HepG2 (cell line): ENCODE measurements around the gene RAB2B. TPM values are rescaled to one million over a fixed set of nuclear protein-coding genes. Genes with fewer than 3 reads are reported as not detected.

Experiments used
- BORCS8-MEF2B ChIP-seq: sonication (generic); formaldehyde crosslinking; IDR thresholded peaks from 2 replicates; pipeline ENCODE4 v1.8.0; 2022; ENCODE audit warnings: mild to moderate bottlenecking, missing genetic modification reagents
- FOXP4 ChIP-seq: sonication (generic); formaldehyde crosslinking; IDR thresholded peaks from 2 replicates; pipeline ENCODE4 v1.4.0; 2020; ENCODE audit warnings: missing genetic modification reagents
- PBX3 ChIP-seq: sonication (generic); formaldehyde crosslinking; IDR thresholded peaks from 2 replicates; pipeline ENCODE4 v1.8.1; 2023; ENCODE audit warnings: missing genetic modification reagents, inconsistent platforms, borderline replicate concordance
- PRDM4 ChIP-seq: sonication (generic); formaldehyde crosslinking; IDR thresholded peaks from 2 replicates; pipeline ENCODE4 v1.9.0; 2021; ENCODE audit warnings: missing genetic modification reagents, borderline replicate concordance
- ZGPAT ChIP-seq: IDR thresholded peaks from 2 replicates; pipeline ENCODE4 v1.6.1; 2016; ENCODE audit warnings: mild to moderate bottlenecking
- ZNF260 ChIP-seq: sonication (generic); formaldehyde crosslinking; IDR thresholded peaks from 2 replicates; pipeline ENCODE4 v1.4.0; 2020; ENCODE audit warnings: missing genetic modification reagents, low read depth, mild to moderate bottlenecking, borderline replicate concordance
- ZNF883 ChIP-seq: sonication (generic); formaldehyde crosslinking; IDR thresholded peaks from 2 replicates; pipeline ENCODE4 v1.5.1; 2020; ENCODE audit warnings: mild to moderate bottlenecking, missing genetic modification reagents; ENCODE audit errors: not compliant biosample characterization
- polyA plus RNA-seq, 8 experiments: library from polyadenylated mRNA; depleted of rRNA in 3 of 8; stranded (reverse) in 7 of 8; unstranded in 1 of 8; fragments of >200 nt; fragmentation: Illumina TruSeq in 4 of 8; extraction: Trizol in 4 of 8; gene quantifications; 2 replicates each; pipeline versions ENCODE4 v1.2.1 to v1.2.3, GENCODE V29; 2011 to 2016; ENCODE audit warnings: low read depth in 4 of 8, missing spikeins in 1 of 8, mixed read lengths in 1 of 8; ENCODE audit not compliant: insufficient read depth in 1 of 8
- total RNA-seq, 5 experiments: library from RNA; depleted of rRNA; stranded (reverse); fragments of >200 nt; fragmentation: Illumina TruSeq; extraction: Trizol; gene quantifications; 2 replicates each; pipeline ENCODE4 v1.2.3, GENCODE V29; 2016; ENCODE audit warnings: low read depth in 1 of 5
- TF ChIP-seq, protein P1 (sequence below): sonication (generic); formaldehyde crosslinking; IDR thresholded peaks from 2 replicates; pipeline ENCODE4 v1.4.0; 2020; ENCODE audit warnings: missing genetic modification reagents
- TF ChIP-seq, protein P2 (sequence below): sonication (generic); formaldehyde crosslinking; IDR thresholded peaks from 2 replicates; pipeline ENCODE4 v1.4.0; 2020; ENCODE audit warnings: missing genetic modification reagents
- TF ChIP-seq, protein P3 (sequence below): sonication (generic); formaldehyde crosslinking; IDR thresholded peaks from 2 replicates; pipeline ENCODE4 v1.5.1; 2020; ENCODE audit warnings: missing genetic modification reagents, mild to moderate bottlenecking, borderline replicate concordance

RAB2B gene
- total and polyA plus RNA-seq, 2 of the 13 experiments (the other 11 are each of a cell fraction or from before 2014, with no cell fraction given): 36.0 to 60.6 TPM

GRCh38 chr14:21525962-21526671, 49.4 kb upstream of the RAB2B start, which contains the start of gene SALL2 (continued):
- TF ChIP-seq PBX3 (CRISPR knock-in tag) (no peak), ZNF883 (CRISPR knock-in tag) (peak; percentile 51), ZNF260 (CRISPR knock-in tag) (no peak), BORCS8-MEF2B (peak; percentile 32; the same call in 1 of the 2 replicates), FOXP4 (CRISPR knock-in tag) (peak; percentile 56; the same call in 1 of the 2 replicates), PRDM4 (no peak), ZGPAT (CRISPR knock-in tag) (peak; percentile 27; the same call in 1 of the 2 replicates)
- TF ChIP-seq, protein P1, sequence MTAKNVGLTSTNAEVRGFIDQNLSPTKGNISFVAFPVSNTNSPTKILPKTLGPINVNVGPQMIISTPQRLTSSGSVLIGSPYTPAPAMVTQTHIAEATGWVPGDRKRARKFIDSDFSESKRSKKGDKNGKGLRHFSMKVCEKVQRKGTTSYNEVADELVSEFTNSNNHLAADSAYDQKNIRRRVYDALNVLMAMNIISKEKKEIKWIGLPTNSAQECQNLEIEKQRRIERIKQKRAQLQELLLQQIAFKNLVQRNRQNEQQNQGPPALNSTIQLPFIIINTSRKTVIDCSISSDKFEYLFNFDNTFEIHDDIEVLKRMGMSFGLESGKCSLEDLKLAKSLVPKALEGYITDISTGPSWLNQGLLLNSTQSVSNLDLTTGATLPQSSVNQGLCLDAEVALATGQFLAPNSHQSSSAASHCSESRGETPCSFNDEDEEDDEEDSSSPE (CRISPR knock-in tag): peak; percentile 60
- TF ChIP-seq, protein P2, sequence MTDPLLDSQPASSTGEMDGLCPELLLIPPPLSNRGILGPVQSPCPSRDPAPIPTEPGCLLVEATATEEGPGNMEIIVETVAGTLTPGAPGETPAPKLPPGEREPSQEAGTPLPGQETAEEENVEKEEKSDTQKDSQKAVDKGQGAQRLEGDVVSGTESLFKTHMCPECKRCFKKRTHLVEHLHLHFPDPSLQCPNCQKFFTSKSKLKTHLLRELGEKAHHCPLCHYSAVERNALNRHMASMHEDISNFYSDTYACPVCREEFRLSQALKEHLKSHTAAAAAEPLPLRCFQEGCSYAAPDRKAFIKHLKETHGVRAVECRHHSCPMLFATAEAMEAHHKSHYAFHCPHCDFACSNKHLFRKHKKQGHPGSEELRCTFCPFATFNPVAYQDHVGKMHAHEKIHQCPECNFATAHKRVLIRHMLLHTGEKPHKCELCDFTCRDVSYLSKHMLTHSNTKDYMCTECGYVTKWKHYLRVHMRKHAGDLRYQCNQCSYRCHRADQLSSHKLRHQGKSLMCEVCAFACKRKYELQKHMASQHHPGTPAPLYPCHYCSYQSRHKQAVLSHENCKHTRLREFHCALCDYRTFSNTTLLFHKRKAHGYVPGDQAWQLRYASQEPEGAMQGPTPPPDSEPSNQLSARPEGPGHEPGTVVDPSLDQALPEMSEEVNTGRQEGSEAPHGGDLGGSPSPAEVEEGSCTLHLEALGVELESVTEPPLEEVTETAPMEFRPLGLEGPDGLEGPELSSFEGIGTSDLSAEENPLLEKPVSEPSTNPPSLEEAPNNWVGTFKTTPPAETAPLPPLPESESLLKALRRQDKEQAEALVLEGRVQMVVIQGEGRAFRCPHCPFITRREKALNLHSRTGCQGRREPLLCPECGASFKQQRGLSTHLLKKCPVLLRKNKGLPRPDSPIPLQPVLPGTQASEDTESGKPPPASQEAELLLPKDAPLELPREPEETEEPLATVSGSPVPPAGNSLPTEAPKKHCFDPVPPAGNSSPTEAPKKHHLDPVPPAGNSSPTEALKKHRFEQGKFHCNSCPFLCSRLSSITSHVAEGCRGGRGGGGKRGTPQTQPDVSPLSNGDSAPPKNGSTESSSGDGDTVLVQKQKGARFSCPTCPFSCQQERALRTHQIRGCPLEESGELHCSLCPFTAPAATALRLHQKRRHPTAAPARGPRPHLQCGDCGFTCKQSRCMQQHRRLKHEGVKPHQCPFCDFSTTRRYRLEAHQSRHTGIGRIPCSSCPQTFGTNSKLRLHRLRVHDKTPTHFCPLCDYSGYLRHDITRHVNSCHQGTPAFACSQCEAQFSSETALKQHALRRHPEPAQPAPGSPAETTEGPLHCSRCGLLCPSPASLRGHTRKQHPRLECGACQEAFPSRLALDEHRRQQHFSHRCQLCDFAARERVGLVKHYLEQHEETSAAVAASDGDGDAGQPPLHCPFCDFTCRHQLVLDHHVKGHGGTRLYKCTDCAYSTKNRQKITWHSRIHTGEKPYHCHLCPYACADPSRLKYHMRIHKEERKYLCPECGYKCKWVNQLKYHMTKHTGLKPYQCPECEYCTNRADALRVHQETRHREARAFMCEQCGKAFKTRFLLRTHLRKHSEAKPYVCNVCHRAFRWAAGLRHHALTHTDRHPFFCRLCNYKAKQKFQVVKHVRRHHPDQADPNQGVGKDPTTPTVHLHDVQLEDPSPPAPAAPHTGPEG: no peak
- TF ChIP-seq, protein P3, sequence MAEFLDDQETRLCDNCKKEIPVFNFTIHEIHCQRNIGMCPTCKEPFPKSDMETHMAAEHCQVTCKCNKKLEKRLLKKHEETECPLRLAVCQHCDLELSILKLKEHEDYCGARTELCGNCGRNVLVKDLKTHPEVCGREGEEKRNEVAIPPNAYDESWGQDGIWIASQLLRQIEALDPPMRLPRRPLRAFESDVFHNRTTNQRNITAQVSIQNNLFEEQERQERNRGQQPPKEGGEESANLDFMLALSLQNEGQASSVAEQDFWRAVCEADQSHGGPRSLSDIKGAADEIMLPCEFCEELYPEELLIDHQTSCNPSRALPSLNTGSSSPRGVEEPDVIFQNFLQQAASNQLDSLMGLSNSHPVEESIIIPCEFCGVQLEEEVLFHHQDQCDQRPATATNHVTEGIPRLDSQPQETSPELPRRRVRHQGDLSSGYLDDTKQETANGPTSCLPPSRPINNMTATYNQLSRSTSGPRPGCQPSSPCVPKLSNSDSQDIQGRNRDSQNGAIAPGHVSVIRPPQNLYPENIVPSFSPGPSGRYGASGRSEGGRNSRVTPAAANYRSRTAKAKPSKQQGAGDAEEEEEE (CRISPR knock-in tag): no peak
